GM18511 (cell line): Measurements from ENCODE around the gene NFASC.

Experiments
- ATAC-seq: cut with Tn5 transposase; IDR thresholded peaks from one replicate; pipeline ENCODE4 v1.9.1; 2021; ENCODE audit warnings: mild to moderate bottlenecking, moderate library complexity; ENCODE audit not compliant: unreplicated experiment

NFASC gene

GRCh38 chr1:204870160-204870912, at the start of gene NFASC:
TSS of gene NFASC (plus strand) at chr1:204870862. CDS start at chr1:204944316, 73,454 bp downstream.
- ATAC-seq: no peak

- ATAC-seq: no peak
Measured at GRCh38 chr1:204821476-204821875, 49.2 kb upstream of the NFASC start.

- no peak for ATAC-seq
Measured at GRCh38 chr1:204821924-204822323, 48.7 kb upstream of the NFASC start.

DNA sequence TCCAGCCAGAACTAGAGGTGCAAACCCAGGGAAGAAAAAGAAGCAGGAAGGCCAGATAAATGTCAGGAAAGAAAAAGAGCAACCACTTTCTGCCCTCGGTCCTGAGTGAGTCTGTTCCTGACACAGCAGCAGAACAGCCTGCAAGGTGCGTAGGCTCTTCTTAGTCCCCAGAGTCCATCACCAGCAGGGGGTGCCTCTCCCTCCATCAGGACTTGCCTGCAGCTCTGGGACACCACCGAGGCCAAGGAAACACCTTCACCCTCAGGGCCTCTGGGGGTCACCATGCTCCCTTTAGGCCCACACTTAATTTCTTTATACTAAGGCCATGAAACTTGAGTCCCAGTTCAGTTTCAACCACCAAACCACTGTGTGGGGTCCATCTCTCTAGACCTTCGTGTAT, 43.7 kb upstream of the NFASC start:
- ATAC-seq: no peak

GRCh38 chr1:204828352-204828850, 42.3 kb upstream of the NFASC start:
- no peak for ATAC-seq

DNA sequence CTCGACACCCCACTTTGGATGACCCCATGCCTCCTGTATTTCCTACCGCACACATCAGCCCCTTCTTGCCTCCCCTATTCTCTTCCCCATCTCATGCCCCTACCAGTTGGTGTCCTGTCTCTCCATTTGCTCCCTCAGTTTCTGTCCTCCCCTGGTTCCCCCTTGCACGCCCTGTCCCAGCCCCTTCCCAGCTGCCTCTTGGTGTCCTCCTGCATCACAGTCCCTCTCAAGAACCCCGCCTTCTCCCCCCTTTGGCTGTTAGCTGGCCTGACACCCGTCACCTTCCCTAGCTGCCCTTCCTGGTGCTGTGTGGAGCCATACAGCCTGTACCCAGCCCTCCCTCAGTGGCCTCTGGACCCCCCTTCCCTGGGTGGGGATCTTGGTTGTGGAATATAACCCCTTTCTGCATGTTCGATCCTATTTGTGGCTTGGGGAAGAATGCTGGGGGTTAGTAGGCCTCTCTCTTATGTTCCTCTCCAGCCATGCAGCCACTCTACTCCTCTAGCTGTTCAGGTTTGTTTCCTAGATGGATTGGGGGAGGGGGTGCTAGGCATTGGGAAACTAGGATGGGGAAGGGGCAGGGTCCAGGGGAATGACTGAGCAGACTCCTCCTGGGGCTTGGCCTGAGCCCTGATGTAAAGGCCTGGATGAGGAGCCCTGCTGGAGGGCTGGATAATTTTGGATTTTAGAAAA, 41.4 kb upstream of the NFASC start:
- ATAC-seq: no peak

DNA sequence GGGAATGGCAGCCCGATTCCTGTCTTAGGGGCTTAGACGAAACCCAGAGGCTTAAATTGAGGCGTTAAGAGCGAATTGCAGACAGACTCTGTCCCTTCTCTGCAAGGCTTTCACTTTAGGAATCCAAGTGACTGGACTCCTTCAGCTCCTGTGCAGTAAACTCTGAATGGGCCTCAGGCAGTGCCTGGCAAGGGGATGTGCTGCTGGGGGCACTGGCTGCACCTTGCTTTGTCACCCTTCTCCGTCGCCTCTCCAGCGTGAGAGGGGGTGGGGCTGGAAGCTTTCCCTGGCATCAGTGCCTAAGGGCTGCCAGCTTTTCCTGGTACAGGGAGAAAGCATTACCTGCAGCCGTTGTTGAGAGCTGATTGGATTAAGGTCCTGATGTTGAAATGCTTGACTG, 39.9 kb upstream of the NFASC start:
- ATAC-seq: no peak

GRCh38 chr1:204831186-204831585, 39.5 kb upstream of the NFASC start:
- ATAC-seq: no peak

DNA sequence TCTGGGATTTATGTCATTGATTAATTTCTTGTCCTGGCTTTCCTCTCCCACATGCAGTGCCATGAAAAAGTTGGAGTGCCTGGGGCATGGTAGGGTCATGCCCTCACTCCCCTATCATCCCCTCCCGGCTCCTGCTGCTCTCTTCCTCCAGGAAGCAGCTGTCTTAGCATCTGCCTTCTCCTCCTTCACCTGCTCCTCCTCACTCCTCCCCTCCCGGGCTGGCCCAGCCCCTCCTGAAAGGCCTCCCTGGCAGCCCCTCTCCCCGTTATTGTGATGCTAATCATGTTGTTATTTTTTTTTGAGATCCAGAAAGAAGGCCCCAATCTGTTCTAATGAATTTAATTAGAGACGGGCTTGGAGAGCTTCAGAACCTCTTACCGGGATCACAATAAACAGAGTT, 36.3 kb upstream of the NFASC start:
- ATAC-seq: no peak

GRCh38 chr1:204834752-204835151, 35.9 kb upstream of the NFASC start:
- ATAC-seq: no peak

GRCh38 chr1:204835737-204836136, 34.9 kb upstream of the NFASC start:
- no peak for ATAC-seq

DNA sequence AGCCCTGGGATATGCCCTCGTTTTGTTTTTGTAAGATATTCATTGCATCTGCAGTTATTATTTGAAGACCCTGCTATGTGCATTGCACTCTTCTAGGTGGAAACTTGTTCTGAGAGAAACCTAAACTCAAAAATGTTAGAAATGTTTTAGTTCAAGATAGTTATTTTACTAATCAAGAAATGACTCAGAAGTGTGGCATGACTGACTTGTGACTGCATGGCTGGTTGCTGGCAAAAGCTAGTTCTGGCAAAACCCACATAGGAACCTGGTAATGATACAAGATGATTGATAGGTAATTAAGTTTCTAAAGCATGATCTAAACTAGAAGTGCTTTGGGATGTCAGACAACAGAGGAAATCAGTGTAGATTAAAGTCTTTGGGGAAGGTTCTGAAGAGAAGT, 33.8 kb upstream of the NFASC start:
- no peak for ATAC-seq

DNA sequence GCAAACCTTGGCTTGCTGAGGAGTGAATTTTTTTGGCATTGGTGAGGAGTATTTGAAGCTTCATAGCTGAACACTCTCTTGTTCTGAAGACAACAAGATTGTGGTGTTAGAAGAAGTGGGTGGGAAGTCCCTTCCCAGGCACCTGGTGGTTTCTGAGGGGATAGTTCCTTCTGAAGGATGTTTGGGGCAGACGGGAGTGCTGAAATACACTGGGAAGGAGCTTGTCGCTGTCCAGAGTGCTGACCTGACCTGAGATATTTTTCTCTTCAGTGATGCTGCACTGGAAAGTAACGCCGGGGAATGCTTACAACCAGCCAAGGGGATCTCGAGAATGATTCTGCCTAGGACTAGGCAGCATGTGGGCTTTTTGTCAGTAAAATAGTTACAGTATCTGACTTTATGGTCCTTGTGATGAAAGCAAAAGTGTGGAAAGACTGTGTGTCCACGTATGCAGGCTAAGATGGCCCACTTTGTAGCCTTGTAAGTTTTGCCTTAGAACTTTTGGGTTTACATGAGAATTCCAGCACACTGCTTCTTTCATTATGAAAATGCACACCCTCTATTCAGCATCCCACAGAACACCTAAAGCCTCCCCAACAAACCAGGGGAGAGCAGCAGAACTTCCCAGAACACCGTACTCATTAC, 33.1 kb upstream of the NFASC start:
- ATAC-seq: no peak

DNA sequence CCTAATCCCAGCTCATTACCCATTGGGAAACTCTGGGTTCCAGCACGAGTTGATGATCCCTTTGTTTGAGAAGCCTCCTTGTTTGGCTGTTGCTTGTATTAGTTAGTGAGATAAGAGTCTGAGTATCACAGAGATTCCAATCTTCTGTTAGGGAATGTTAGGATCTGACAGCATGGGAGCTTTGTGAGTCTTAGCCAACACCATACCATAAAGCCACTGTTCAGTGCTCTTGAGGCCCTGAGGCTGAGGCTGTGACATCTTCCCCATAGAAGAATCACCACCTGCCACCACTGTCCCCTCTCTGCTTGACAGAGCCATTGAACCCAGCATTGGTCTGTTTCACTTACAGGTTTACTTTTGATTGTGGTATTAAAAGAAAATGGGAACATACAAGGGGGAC, 29.3 kb upstream of the NFASC start:
- no peak for ATAC-seq

DNA sequence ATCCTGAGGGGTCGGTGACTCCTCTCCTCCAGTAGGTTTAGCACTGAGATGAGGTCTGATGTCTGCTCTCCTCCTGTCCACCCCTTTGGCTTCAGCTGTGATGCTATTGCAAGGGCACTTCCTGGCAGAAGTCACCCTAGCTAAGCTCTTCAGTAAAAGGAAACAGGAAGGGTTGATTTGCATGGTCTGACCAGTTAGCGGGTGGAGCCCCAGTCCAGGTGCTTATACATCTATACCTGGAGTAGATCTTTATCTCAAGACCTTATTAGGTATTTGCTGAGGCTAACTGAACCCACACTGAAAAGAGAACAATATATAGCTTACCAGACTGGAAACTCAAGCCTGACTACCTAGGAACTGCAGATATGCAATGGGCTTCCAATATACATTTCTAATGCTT, 28.9 kb upstream of the NFASC start:
- no peak for ATAC-seq

GRCh38 chr1:204842369-204842768, 28.3 kb upstream of the NFASC start:
- ATAC-seq: no peak

- no peak for ATAC-seq
Measured at GRCh38 chr1:204842892-204843291, 27.8 kb upstream of the NFASC start.

DNA sequence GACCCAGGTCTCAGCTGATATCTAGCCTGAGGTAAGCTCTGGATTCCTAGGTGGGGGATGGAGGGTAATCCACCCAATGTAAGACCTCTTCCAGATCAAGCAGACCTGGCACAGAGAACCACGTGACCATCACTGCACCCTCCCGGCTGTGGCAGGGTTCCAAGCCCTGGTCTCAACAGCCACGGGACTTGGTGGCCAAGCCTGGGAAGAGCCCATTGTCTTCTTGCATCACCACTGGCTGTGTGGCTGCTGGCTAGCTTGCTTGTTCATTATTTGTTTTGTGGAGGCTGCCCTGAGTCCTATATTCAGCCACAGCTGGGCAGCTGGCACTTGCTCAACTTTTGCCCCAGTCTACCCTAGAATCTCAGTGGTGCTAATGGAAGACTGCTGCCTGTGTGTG, 24.1 kb upstream of the NFASC start:
- ATAC-seq: no peak

- ATAC-seq: no peak
Measured at GRCh38 chr1:204848579-204848978, 22.1 kb upstream of the NFASC start.

GRCh38 chr1:204852854-204853253, 17.8 kb upstream of the NFASC start:
- ATAC-seq: no peak

DNA sequence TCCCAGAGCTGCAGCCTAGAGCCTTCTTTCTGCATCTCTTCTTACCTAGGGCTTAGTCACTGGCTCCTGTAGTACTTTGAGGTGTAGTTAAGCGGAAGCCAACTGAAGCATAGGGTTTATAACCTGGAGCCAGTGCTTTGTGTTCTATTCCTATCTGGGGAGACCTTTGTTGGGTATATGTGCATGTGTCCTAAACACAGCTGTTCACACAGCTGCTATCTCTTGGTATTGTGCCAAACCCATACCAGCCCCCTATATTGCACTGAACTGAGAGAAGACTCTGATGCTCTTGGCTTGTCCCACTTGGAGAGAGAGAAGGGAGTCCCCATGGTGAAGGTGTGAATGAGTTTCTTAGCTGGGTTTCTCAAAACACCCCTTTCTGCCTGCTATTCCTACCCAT, 17.2 kb upstream of the NFASC start:
- ATAC-seq: no peak

DNA sequence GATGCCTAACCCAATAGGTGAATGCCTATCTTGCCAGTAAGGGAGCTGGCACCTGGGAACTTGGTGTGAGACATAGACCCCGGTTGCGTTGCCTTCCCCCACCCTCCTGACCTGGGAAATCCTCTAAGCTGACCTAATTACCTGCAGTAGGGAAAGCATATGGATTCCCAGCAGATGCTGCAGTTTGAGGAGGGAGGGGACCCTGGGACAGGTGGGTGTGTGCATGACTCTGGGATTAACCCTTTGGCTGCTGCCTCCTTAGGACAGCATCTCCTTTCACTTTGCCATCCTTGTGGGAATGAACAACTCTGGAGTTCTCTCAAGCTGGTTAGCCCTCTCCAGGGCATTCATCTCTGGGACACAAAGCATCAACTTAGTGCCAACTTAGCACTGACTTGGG, 16.4 kb upstream of the NFASC start:
- ATAC-seq: no peak
